SKM-1 (cell line): Measurements from ENCODE around the gene CXXC4.

Experiments
- DNase-seq: peaks from one replicate; lab custom pipeline; 2025; ENCODE audit not compliant: unreplicated experiment; lab: John Stamatoyannopoulos, UW

CXXC4 gene

GRCh38 chr4:104490096-104490769 is 4.5 kb downstream of the CXXC4 start:
- DNase-seq: no peak

- no peak for DNase-seq
These were observed 5.0 kb downstream of the CXXC4 start for GRCh38 chr4:104489731-104490095.

GRCh38 chr4:104488151-104488550 is 6.5 kb downstream of the CXXC4 start:
- no peak for DNase-seq

GRCh38 chr4:104486716-104487504 is 7.8 kb downstream of the CXXC4 start:
- DNase-seq: no peak

- DNase-seq: no peak
These were observed 19.0 kb downstream of the CXXC4 start for GRCh38 chr4:104475652-104476051.

- DNase-seq: no peak
These were observed 21.9 kb downstream of the CXXC4 start for GRCh38 chr4:104472766-104473165.

- no peak for DNase-seq
These were observed 23.9 kb downstream of the CXXC4 start for GRCh38 chr4:104470770-104471169.

GRCh38 chr4:104469794-104470193 is 24.9 kb downstream of the CXXC4 start:
- DNase-seq: no peak

GRCh38 chr4:104465619-104466018 is 29.1 kb downstream of the CXXC4 start:
- no peak for DNase-seq

GRCh38 chr4:104465201-104465600 is 29.5 kb downstream of the CXXC4 start:
- no peak for DNase-seq

- DNase-seq: no peak
These were observed 32.1 kb downstream of the CXXC4 start for GRCh38 chr4:104462641-104463040.

GRCh38 chr4:104457308-104457981 is 37.2 kb downstream of the CXXC4 start:
- no peak for DNase-seq

- DNase-seq: no peak
These were observed 43.1 kb downstream of the CXXC4 start for GRCh38 chr4:104451573-104451972.

GRCh38 chr4:104449537-104449936 is 45.2 kb downstream of the CXXC4 start:
- no peak for DNase-seq

- DNase-seq: no peak
These were observed 47.4 kb downstream of the CXXC4 start for GRCh38 chr4:104447294-104447693.

GRCh38 chr4:104446431-104447278 is 48.0 kb downstream of the CXXC4 start:
- no peak for DNase-seq

- DNase-seq: no peak
These were observed 50.0 kb downstream of the CXXC4 start for GRCh38 chr4:104444685-104445084.

- DNase-seq: no peak
These were observed 58.2 kb downstream of the CXXC4 start for GRCh38 chr4:104436542-104436941.

- DNase-seq: no peak
These were observed 65.4 kb downstream of the CXXC4 start for GRCh38 chr4:104429150-104429741.

GRCh38 chr4:104425948-104426347 is 68.7 kb downstream of the CXXC4 start:
- DNase-seq: no peak

GRCh38 chr4:104424989-104425388 is 69.7 kb downstream of the CXXC4 start:
- no peak for DNase-seq
